Liver (tissue), 9 donors: ENCODE measurements around the gene FAM229B. TPM values are rescaled to one million over a fixed set of nuclear protein-coding genes. Genes with fewer than 3 reads are reported as not detected.

ENCODE experiments used
- DNase-seq: peaks from one replicate; pipeline ENCODE4 v3.0.0-alpha.2; 2017; ENCODE audit warnings: low spot score
- H3K27ac ChIP-seq, 2 donors: one replicate each; pipeline ENCODE4 v1.7.0; 2013; ENCODE audit warnings: inconsistent platforms in 2 of 2, low read length in 2 of 2, control low read depth in 1 of 2, low read depth in 1 of 2, mild to moderate bottlenecking in 1 of 2
- H3K27me3 ChIP-seq, 4 donors: one replicate each; pipeline versions ENCODE4 v1.6.1 to v1.7.0; 2013; ENCODE audit warnings: low read length in 3 of 4, inconsistent platforms in 1 of 4, mild to moderate bottlenecking in 1 of 4, moderate library complexity in 1 of 4; ENCODE audit not compliant: control insufficient read depth in 4 of 4, insufficient read depth in 4 of 4
- H3K36me3 ChIP-seq, 4 donors: one replicate each; pipeline versions ENCODE4 v1.6.1 to v1.7.0; 2013; ENCODE audit warnings: low read length in 3 of 4, mild to moderate bottlenecking in 3 of 4, low read depth in 1 of 4, moderate library complexity in 1 of 4; ENCODE audit not compliant: control insufficient read depth in 4 of 4, insufficient read depth in 3 of 4
- H3K4me1 ChIP-seq, 4 donors: one replicate each; pipeline versions ENCODE4 v1.6.1 to v1.7.0; 2013; ENCODE audit warnings: low read length in 3 of 4, mild to moderate bottlenecking in 3 of 4, moderate library complexity in 1 of 4; ENCODE audit not compliant: control insufficient read depth in 4 of 4, insufficient read depth in 4 of 4
- H3K4me3 ChIP-seq, 3 donors: one replicate each; pipeline versions ENCODE4 v1.6.1 to v1.7.0; 2013; ENCODE audit warnings: low read length in 3 of 3, control low read depth in 1 of 3, low read depth in 1 of 3, mild to moderate bottlenecking in 1 of 3
- H3K9ac ChIP-seq, 2 donors: one replicate each; pipeline ENCODE4 v1.7.0; 2013; ENCODE audit warnings: low read length in 2 of 2, mild to moderate bottlenecking in 2 of 2, moderate library complexity in 2 of 2, control low read depth in 1 of 2, low read depth in 1 of 2
- H3K9me3 ChIP-seq, 4 donors: one replicate each; pipeline versions ENCODE4 v1.6.1 to v1.7.0; 2013; ENCODE audit warnings: low read length in 3 of 4; ENCODE audit not compliant: control insufficient read depth in 4 of 4
- FOXA1 ChIP-seq: IDR thresholded peaks from 2 replicates; pipeline ENCODE4 v1.6.1; 2016; ENCODE audit warnings: antibody characterized with exemption
- GABPA ChIP-seq, 2 donors: IDR thresholded peaks in 1 of 2; conservative IDR thresholded peaks in 1 of 2; 2 replicates each; pipeline ENCODE4 v1.6.1; 2016; ENCODE audit warnings: antibody characterized with exemption in 2 of 2, mild to moderate bottlenecking in 1 of 2, moderate library complexity in 1 of 2
- JUND ChIP-seq, 2 donors: IDR thresholded peaks; 2 replicates each; pipeline ENCODE4 v1.6.1; 2016; ENCODE audit warnings: antibody characterized with exemption in 2 of 2
- NR2F2 ChIP-seq: IDR thresholded peaks from 2 replicates; pipeline ENCODE4 v1.6.1; 2016; ENCODE audit warnings: antibody characterized with exemption
- RXRA ChIP-seq, 2 donors: IDR thresholded peaks; 2 replicates each; pipeline ENCODE4 v1.6.1; 2017 to 2018; ENCODE audit warnings: antibody characterized with exemption in 2 of 2, mild to moderate bottlenecking in 1 of 2
- TAF1 ChIP-seq: conservative IDR thresholded peaks from 2 replicates; pipeline ENCODE4 v1.6.1; 2016; ENCODE audit warnings: antibody characterized with exemption, mild to moderate bottlenecking
- YY1 ChIP-seq: IDR thresholded peaks from 2 replicates; pipeline ENCODE4 v1.6.1; 2016; ENCODE audit warnings: antibody characterized with exemption, mild to moderate bottlenecking
- WGBS: extraction: QIAGEN DNeasy Blood & Tissue Kit; methylation state at CpG from one replicate; pipeline ENCODE4 v1.1.7; 2013; 5-methylcytosine and 5-hydroxymethylcytosine counted together
- polyA plus RNA-seq, 2 donors: library from polyadenylated mRNA; stranded (reverse) in 1 of 2; unstranded in 1 of 2; fragments of 200-250 nt in 1 of 2; fragments of >200 nt in 1 of 2; fragmentation: Nextera tagmentation in 1 of 2; extraction: Ambion mirVana in 1 of 2; gene quantifications; one replicate each; pipeline versions ENCODE4 v1.2.1 to v1.2.3, GENCODE V29; 2013 to 2015
- total RNA-seq, 2 donors: library from RNA; depleted of rRNA; stranded (reverse); fragments of >200 nt; gene quantifications; one replicate each; pipeline ENCODE4 v1.2.3, GENCODE V29; 2014
- TF ChIP-seq, protein P1 (sequence below): IDR thresholded peaks from 2 replicates; pipeline ENCODE4 v1.6.1; 2016; ENCODE audit warnings: antibody characterized with exemption
- TF ChIP-seq, protein P2 (sequence below): fragments of 150-350 bp; IDR thresholded peaks from 2 replicates; pipeline ENCODE4 v1.5.1; 2017; ENCODE audit warnings: improper control_type of control experiment, low read depth, low read length; ENCODE audit not compliant: missing input control
- TF ChIP-seq, protein P3 (sequence below): IDR thresholded peaks from 2 replicates; pipeline ENCODE4 v1.6.1; 2016; ENCODE audit warnings: antibody characterized with exemption
- TF ChIP-seq, protein P4 (sequence below): IDR thresholded peaks from 2 replicates; pipeline ENCODE4 v1.6.1; 2016; ENCODE audit warnings: antibody characterized with exemption
- donor health status: healthy.
- donor health status: healthy.
- donor health status: healthy.
- donor health status: healthy.
- donor health status: healthy.

FAM229B gene
- total and polyA plus RNA-seq, 4 donors = 1.8 to 13.8 (median 7.1) TPM

DNA sequence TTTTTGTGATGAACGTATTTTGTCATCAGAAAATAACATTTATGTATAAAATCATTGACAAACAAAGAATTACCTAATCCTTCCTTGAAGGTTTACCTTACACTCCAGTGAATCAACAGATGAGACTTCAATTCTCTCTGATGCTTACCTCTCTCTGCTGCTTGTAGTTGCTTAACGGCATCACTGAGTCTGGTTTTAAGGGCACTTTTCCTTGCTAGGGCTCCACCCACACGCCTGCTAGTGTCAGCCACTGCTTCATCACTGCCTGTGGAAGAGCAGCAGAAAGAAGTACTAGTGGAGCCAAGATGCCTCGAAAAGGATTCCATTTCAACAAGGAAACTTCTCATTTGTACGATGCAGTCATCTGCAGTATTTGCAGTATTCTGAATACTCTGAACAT is 63.0 kb downstream of the FAM229B start:
- Histone ChIP-seq H3K9ac (no peak overlapping the region), H3K36me3 (no peaks in the 10 kb centered on the region), H3K9me3 (no peaks in the 10 kb centered on the region), H3K27ac (no peak overlapping the region), H3K4me1 (no peaks in the 10 kb centered on the region), H3K27me3 (no peaks in the 10 kb centered on the region), H3K4me3 (no peak overlapping the region)
- DNase-seq = no peak
- 70% methylated on average over 5 of the region's 5 CpGs for WGBS
- TF ChIP-seq NR2F2 = no peak
- TF ChIP-seq JUND (IDR thresholded peaks at IDR 0.05) = no peak
- TF ChIP-seq, protein P1, sequence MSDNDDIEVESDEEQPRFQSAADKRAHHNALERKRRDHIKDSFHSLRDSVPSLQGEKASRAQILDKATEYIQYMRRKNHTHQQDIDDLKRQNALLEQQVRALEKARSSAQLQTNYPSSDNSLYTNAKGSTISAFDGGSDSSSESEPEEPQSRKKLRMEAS = no peak
- TF ChIP-seq, protein P2, sequence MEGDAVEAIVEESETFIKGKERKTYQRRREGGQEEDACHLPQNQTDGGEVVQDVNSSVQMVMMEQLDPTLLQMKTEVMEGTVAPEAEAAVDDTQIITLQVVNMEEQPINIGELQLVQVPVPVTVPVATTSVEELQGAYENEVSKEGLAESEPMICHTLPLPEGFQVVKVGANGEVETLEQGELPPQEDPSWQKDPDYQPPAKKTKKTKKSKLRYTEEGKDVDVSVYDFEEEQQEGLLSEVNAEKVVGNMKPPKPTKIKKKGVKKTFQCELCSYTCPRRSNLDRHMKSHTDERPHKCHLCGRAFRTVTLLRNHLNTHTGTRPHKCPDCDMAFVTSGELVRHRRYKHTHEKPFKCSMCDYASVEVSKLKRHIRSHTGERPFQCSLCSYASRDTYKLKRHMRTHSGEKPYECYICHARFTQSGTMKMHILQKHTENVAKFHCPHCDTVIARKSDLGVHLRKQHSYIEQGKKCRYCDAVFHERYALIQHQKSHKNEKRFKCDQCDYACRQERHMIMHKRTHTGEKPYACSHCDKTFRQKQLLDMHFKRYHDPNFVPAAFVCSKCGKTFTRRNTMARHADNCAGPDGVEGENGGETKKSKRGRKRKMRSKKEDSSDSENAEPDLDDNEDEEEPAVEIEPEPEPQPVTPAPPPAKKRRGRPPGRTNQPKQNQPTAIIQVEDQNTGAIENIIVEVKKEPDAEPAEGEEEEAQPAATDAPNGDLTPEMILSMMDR = no peak
- no peak for TF ChIP-seq RXRA (IDR thresholded peaks at IDR 0.05)
- no peak for TF ChIP-seq GABPA (IDR thresholded peaks at IDR 0.05 in 1 of 2, conservative IDR thresholded peaks at IDR 0.05 in 1 of 2)
- no peak for TF ChIP-seq YY1
- TF ChIP-seq TAF1 = no peak
- TF ChIP-seq, protein P3, sequence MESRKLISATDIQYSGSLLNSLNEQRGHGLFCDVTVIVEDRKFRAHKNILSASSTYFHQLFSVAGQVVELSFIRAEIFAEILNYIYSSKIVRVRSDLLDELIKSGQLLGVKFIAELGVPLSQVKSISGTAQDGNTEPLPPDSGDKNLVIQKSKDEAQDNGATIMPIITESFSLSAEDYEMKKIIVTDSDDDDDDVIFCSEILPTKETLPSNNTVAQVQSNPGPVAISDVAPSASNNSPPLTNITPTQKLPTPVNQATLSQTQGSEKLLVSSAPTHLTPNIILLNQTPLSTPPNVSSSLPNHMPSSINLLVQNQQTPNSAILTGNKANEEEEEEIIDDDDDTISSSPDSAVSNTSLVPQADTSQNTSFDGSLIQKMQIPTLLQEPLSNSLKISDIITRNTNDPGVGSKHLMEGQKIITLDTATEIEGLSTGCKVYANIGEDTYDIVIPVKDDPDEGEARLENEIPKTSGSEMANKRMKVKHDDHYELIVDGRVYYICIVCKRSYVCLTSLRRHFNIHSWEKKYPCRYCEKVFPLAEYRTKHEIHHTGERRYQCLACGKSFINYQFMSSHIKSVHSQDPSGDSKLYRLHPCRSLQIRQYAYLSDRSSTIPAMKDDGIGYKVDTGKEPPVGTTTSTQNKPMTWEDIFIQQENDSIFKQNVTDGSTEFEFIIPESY = no peak
- TF ChIP-seq, protein P4, sequence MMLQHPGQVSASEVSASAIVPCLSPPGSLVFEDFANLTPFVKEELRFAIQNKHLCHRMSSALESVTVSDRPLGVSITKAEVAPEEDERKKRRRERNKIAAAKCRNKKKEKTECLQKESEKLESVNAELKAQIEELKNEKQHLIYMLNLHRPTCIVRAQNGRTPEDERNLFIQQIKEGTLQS = no peak
- TF ChIP-seq FOXA1 = no peak

Other genes with a start within 250 kb of the FAM229B start
- 10 to 100 TPM; 12.3 to 27.0 TPM for gene FYN, start 214.1 kb upstream of the FAM229B start, total RNA-seq
- 10 to 100 TPM; 11.2 to 28.3 TPM for gene FYN, start 214.1 kb upstream of the FAM229B start, polyA plus RNA-seq
- not detected for gene CCN6, start 33.5 kb upstream of the FAM229B start, total RNA-seq
- gene CCN6, start 33.5 kb upstream of the FAM229B start, polyA plus RNA-seq = under 1 TPM in 1 of 2 donors, not detected in 1; 0.54 TPM
- gene TUBE1, start 109 bp upstream of the FAM229B start, total RNA-seq = 10 to 100 TPM in 1 of 2 donors, 1 to 10 TPM in 1; 9.6 to 45.4 TPM
- 10 to 100 TPM in 1 of 2 donors, 1 to 10 TPM in 1; 8.8 to 41.2 TPM for gene TUBE1, start 109 bp upstream of the FAM229B start, polyA plus RNA-seq
- 1 to 10 TPM; 4.5 to 6.0 TPM for gene LAMA4, start 167.0 kb downstream of the FAM229B start, total RNA-seq
- 1 to 10 TPM; 2.1 to 2.4 TPM for gene LAMA4, start 167.0 kb downstream of the FAM229B start, polyA plus RNA-seq